GM12892 (cell line): ENCODE data around the gene INPP5A.
"Not testable (repeated sequence)": the region's sequence is repeated elsewhere in the genome, so short reads cannot be mapped to it uniquely, and the experiment has no call there.

Experiments used
- DNase-seq: peaks from one replicate; pipeline ENCODE4 v3.0.0; 2011; ENCODE audit not compliant: insufficient read length
- FAIRE-seq: peaks from 2 replicates; lab custom pipeline; 2011; peaks lifted over from hg19 to GRCh38; lab: Jason Lieb, UNC
- POLR2A ChIP-seq: IDR thresholded peaks from 2 replicates; pipeline ENCODE4 v1.6.1; 2011; ENCODE audit warnings: low read depth, low read length, control low read depth
- POLR2AphosphoS5 ChIP-seq: IDR thresholded peaks from 2 replicates; pipeline ENCODE4 v1.6.1; 2011; ENCODE audit warnings: low read depth, low read length, control low read depth
- TAF1 ChIP-seq: IDR thresholded peaks from 2 replicates; pipeline ENCODE4 v1.6.1; 2011; ENCODE audit warnings: low read depth, mild to moderate bottlenecking, control low read depth, low read length, borderline replicate concordance

INPP5A gene

GRCh38 chr10:132677096-132677472 is 139.5 kb downstream of the INPP5A start:
- FAIRE-seq = no peak
- TF ChIP-seq POLR2AphosphoS5 = no peak
- TF ChIP-seq TAF1 = no peak
- TF ChIP-seq POLR2A = no peak
- DNase-seq = no peak

- TF ChIP-seq TAF1 = no peak
- TF ChIP-seq POLR2A = no peak
- no peak for TF ChIP-seq POLR2AphosphoS5
- FAIRE-seq = no peak
- DNase-seq = no peak
Measured at GRCh38 chr10:132677473-132678227, 140.1 kb downstream of the INPP5A start.

GRCh38 chr10:132678436-132679216 is 141.0 kb downstream of the INPP5A start:
- DNase-seq (no peak), FAIRE-seq (no peak)
- no peak for TF ChIP-seq POLR2A
- TF ChIP-seq POLR2AphosphoS5 = no peak
- no peak for TF ChIP-seq TAF1

- FAIRE-seq (no peak), DNase-seq (no peak)
- TF ChIP-seq POLR2A (no peak), TAF1 (no peak), POLR2AphosphoS5 (no peak)
Measured at GRCh38 chr10:132679217-132679595, 141.6 kb downstream of the INPP5A start.

- no peak for DNase-seq
- TF ChIP-seq TAF1 = no peak
- FAIRE-seq = no peak
Measured at GRCh38 chr10:132679640-132680039, 142.1 kb downstream of the INPP5A start.

GRCh38 chr10:132680741-132681140 is 143.2 kb downstream of the INPP5A start:
- DNase-seq, FAIRE-seq: not testable (repeated sequence)

- TF ChIP-seq TAF1 = no peak
- no peak for TF ChIP-seq POLR2AphosphoS5
- no peak for TF ChIP-seq POLR2A
- DNase-seq (no peak), FAIRE-seq (no peak)
Measured at GRCh38 chr10:132681858-132682755, 144.5 kb downstream of the INPP5A start.

GRCh38 chr10:132684164-132684891 is 146.7 kb downstream of the INPP5A start:
- DNase-seq = no peak
- FAIRE-seq = no peak
- TF ChIP-seq POLR2AphosphoS5 (no peak), POLR2A (no peak), TAF1 (no peak)

GRCh38 chr10:132685101-132685891 is 147.7 kb downstream of the INPP5A start:
- TF ChIP-seq TAF1 = no peak
- no peak for TF ChIP-seq POLR2A
- no peak for TF ChIP-seq POLR2AphosphoS5
- DNase-seq (no peak), FAIRE-seq (no peak)

GRCh38 chr10:132685921-132686680 is 148.5 kb downstream of the INPP5A start:
- DNase-seq = no peak
- FAIRE-seq = no peak
- no peak for TF ChIP-seq POLR2AphosphoS5
- no peak for TF ChIP-seq TAF1
- no peak for TF ChIP-seq POLR2A
